B cell (primary cell): ENCODE measurements around the gene C1orf116. TPM values are rescaled to one million over a fixed set of nuclear protein-coding genes. Genes with fewer than 3 reads are reported as not detected.

Source experiments
- ATAC-seq: fragments of 200-7000 bp; cut with Tn5 transposase; one replicate; pipeline ENCODE4 v1.10.0; 2021; ENCODE audit warnings: low read depth, mild to moderate bottlenecking, moderate number of reproducible peaks, moderate library complexity
- CTCF ChIA-PET: fragments of 350-600 bp; sonication (Branson Sonifier 250); formaldehyde crosslinking; loops from one replicate; lab custom pipeline; 2021; ENCODE audit warnings: antibody characterized with exemption, inconsistent platforms; lab: Charles Lee
- POLR2A ChIA-PET: fragments of 350-600 bp; sonication (Branson Sonifier 250); formaldehyde crosslinking; loops from one replicate; lab custom pipeline; 2021; ENCODE audit warnings: antibody characterized with exemption; lab: Charles Lee
- DNase-seq: peaks from one replicate; pipeline ENCODE4 v3.0.0; 2013
- H2AFZ ChIP-seq: 2 replicates; pipeline ENCODE4 v1.6.1; 2012; ENCODE audit warnings: mild to moderate bottlenecking, low read depth, low read length; ENCODE audit not compliant: insufficient read depth, poor library complexity, severe bottlenecking
- H3K27ac ChIP-seq, 2 donors: 1 replicate in 1 of 2; 2 replicates in 1 of 2; pipeline ENCODE4 v1.5.1; 2012 to 2013; ENCODE audit warnings: low read length in 2 of 2, mild to moderate bottlenecking in 2 of 2, moderate library complexity in 1 of 2
- H3K27me3 ChIP-seq, 4 experiments: fragments of 200-600 bp in 1 of 4; sonication (generic) in 1 of 4; replicated peaks in 1 of 4; 1 replicate in 2 of 4; 2 replicates in 2 of 4; pipeline versions ENCODE4 v1.6.1 to v1.7.0; 2013 to 2016; ENCODE audit warnings: low read length in 3 of 4, mild to moderate bottlenecking in 2 of 4, mixed read lengths in 1 of 4, moderate library complexity in 1 of 4; ENCODE audit not compliant: insufficient read depth in 4 of 4, control insufficient read depth in 3 of 4; ENCODE audit errors: control extremely low read depth in 1 of 4
- H3K36me3 ChIP-seq, 2 experiments: replicated peaks in 1 of 2; 1 replicate in 1 of 2; 2 replicates in 1 of 2; pipeline versions ENCODE4 v1.6.1 to v1.7.1; 2013; ENCODE audit warnings: low read length in 1 of 2; ENCODE audit not compliant: insufficient read depth in 2 of 2, control insufficient read depth in 1 of 2; ENCODE audit errors: control extremely low read depth in 1 of 2, extremely low read depth in 1 of 2
- H3K4me1 ChIP-seq, 2 donors: fragments of 200-600 bp in 1 of 2; sonication (generic) in 1 of 2; 1 replicate in 1 of 2; 2 replicates in 1 of 2; pipeline versions ENCODE4 v1.5.1 to v1.6.1; 2013 to 2017; ENCODE audit warnings: low read length in 2 of 2; ENCODE audit not compliant: control insufficient read depth in 2 of 2, insufficient read depth in 2 of 2
- H3K4me2 ChIP-seq: replicated peaks from 2 replicates; pipeline ENCODE3; 2012; ENCODE audit warnings: mild to moderate bottlenecking, low read depth, low read length; ENCODE audit not compliant: poor library complexity, severe bottlenecking
- H3K4me3 ChIP-seq, 5 experiments: fragments of 200-600 bp in 1 of 5; sonication (generic) in 1 of 5; 1 replicate in 3 of 5; 2 replicates in 2 of 5; pipeline versions ENCODE4 v1.5.1 to v1.7.0; 2011 to 2016; ENCODE audit warnings: low read length in 4 of 5, mild to moderate bottlenecking in 4 of 5, low read depth in 2 of 5, control low read depth in 1 of 5, moderate library complexity in 1 of 5; ENCODE audit not compliant: insufficient read depth in 1 of 5; ENCODE audit errors: control extremely low read depth in 1 of 5, extremely low read depth in 1 of 5
- H3K79me2 ChIP-seq: fragments of 200-600 bp; sonication (generic); one replicate; pipeline ENCODE4 v1.6.0; 2016; ENCODE audit warnings: low read length; ENCODE audit not compliant: control insufficient read depth, insufficient read depth
- H3K9ac ChIP-seq: fragments of 200-600 bp; sonication (generic); 2 replicates; pipeline ENCODE4 v1.6.1; 2017; ENCODE audit warnings: mild to moderate bottlenecking, low read length, moderate library complexity
- H3K9me3 ChIP-seq, 3 donors: one replicate each; pipeline versions ENCODE4 v1.6.1 to v1.7.1; 2013; ENCODE audit warnings: low read length in 2 of 3; ENCODE audit not compliant: control insufficient read depth in 2 of 3, insufficient read depth in 1 of 3; ENCODE audit errors: control extremely low read depth in 1 of 3
- H4K20me1 ChIP-seq: 2 replicates; pipeline ENCODE4 v1.6.0; 2012; ENCODE audit warnings: mild to moderate bottlenecking, low read length; ENCODE audit not compliant: insufficient read depth, control insufficient read depth, poor library complexity, severe bottlenecking
- H3K27ac Mint-ChIP-seq: one replicate; pipeline ENCODE4 v1.8.0; 2021; ENCODE audit warnings: mixed read lengths
- H3K27me3 Mint-ChIP-seq: one replicate; pipeline ENCODE4 v1.8.0; 2021; ENCODE audit warnings: mixed read lengths
- H3K4me1 Mint-ChIP-seq: one replicate; pipeline ENCODE4 v1.8.0; 2021; ENCODE audit warnings: mixed read lengths
- H3K4me3 Mint-ChIP-seq: one replicate; pipeline ENCODE4 v1.8.0; 2021; ENCODE audit warnings: mixed read lengths
- H3K9me3 Mint-ChIP-seq: one replicate; pipeline ENCODE4 v1.8.0; 2022; ENCODE audit warnings: mixed read lengths; ENCODE audit not compliant: insufficient read depth
- EZH2 ChIP-seq: IDR thresholded peaks from 2 replicates; pipeline ENCODE4 v1.6.1; 2012; ENCODE audit warnings: borderline replicate concordance, low read depth, mild to moderate bottlenecking, moderate library complexity, low read length; ENCODE audit not compliant: insufficient read depth, poor library complexity, severe bottlenecking
- WGBS: methylation state at CpG from one replicate; pipeline ENCODE4 v1.1.5; 2013; ENCODE audit warnings: missing lambda C conversion rate; ENCODE audit not compliant: insufficient coverage; 5-methylcytosine and 5-hydroxymethylcytosine counted together
- intact Hi-C: fragments of 100-400 bp; cut with micrococcal nuclease; formaldehyde crosslinking; loops from one replicate; pipeline ENCODE4 v1.10.0; 2022
- polyA plus RNA-seq: library from polyadenylated mRNA; depleted of rRNA; stranded (reverse); fragments of >200 nt; gene quantifications from 2 replicates; pipeline ENCODE4 v1.2.3, GENCODE V29; 2012
- total RNA-seq, 2 donors: library from RNA; stranded (reverse); fragments of 120-200 nt in 1 of 2; gene quantifications; 1 replicate in 1 of 2; 2 replicates in 1 of 2; pipeline versions ENCODE4 v1.2.3 to v1.2.4, GENCODE V29; 2013 to 2022
- TF ChIP-seq, protein P1 (sequence below): fragments of 200-600 bp; IDR thresholded peaks from one replicate; pipeline ENCODE4 v1.8.0; 2022; ENCODE audit warnings: antibody characterized with exemption, mild to moderate bottlenecking

Gene C1orf116
- total and polyA plus RNA-seq, 2 donors (not counting 1 experiment from before 2014, with no cell fraction given) = 0.09 TPM; not detected in 1

DNA sequence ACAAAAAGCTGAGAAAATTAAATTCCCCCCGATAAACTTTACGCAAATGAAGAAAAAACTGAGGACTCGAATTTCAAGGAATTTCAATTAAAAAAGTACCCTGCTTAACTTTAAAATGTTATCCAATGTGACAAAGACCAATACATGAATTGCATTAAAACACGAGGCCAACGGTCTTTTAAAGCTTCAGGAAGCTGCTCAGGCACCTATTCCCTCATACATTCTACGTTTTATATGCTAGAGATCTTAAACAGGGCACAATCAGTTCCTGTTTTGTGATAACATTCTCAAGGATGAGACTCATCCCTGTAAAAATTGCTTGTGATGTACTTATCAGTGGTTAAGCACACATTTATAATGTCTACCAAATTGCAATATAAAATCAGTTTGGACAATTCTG is 15.5 kb upstream of the C1orf116 start:
- Histone ChIP-seq H3K4me1 (peaks cover 16 to 20% of the 10 kb centered on the region in 2 donors), H3K9ac (no peak overlapping the region), H4K20me1 (peaks cover 6% of the 10 kb centered on the region), H2AFZ (no peak overlapping the region), H3K36me3 (peaks cover 10 to 22% of the 10 kb centered on the region in 2 experiments), H3K27me3 (no peaks in the 10 kb centered on the region), H3K9me3 (no peaks in the 10 kb centered on the region), H3K79me2 (peaks cover 59% of the 10 kb centered on the region), H3K27ac (no peak overlapping the region), H3K4me2 (no peak overlapping the region), H3K4me3 (no peak overlapping the region)
- no peak for TF ChIP-seq EZH2
- TF ChIP-seq, protein P1, sequence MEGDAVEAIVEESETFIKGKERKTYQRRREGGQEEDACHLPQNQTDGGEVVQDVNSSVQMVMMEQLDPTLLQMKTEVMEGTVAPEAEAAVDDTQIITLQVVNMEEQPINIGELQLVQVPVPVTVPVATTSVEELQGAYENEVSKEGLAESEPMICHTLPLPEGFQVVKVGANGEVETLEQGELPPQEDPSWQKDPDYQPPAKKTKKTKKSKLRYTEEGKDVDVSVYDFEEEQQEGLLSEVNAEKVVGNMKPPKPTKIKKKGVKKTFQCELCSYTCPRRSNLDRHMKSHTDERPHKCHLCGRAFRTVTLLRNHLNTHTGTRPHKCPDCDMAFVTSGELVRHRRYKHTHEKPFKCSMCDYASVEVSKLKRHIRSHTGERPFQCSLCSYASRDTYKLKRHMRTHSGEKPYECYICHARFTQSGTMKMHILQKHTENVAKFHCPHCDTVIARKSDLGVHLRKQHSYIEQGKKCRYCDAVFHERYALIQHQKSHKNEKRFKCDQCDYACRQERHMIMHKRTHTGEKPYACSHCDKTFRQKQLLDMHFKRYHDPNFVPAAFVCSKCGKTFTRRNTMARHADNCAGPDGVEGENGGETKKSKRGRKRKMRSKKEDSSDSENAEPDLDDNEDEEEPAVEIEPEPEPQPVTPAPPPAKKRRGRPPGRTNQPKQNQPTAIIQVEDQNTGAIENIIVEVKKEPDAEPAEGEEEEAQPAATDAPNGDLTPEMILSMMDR = no peak
- WGBS = 96% methylated on average over 4 of the region's 6 CpGs
- Mint-ChIP-seq H3K27me3 (no peaks in the 10 kb centered on the region), H3K4me3 (no peak overlapping the region), H3K9me3 (no peaks in the 10 kb centered on the region), H3K27ac (no peak overlapping the region), H3K4me1 (peaks cover 50% of the 10 kb centered on the region)
- no peak for DNase-seq
- ATAC-seq = no peak
- intact Hi-C loops = no loop called here
- ChIA-PET CTCF (interaction anchor here (0.7 to 4.9 kb wide), 10 partner anchors 12 to 452 kb away, joined by 3 to 76 read pairs (median 6); partner anchors contain the start of genes C1orf116 and DYRK3), POLR2A (no interaction called here)

DNA sequence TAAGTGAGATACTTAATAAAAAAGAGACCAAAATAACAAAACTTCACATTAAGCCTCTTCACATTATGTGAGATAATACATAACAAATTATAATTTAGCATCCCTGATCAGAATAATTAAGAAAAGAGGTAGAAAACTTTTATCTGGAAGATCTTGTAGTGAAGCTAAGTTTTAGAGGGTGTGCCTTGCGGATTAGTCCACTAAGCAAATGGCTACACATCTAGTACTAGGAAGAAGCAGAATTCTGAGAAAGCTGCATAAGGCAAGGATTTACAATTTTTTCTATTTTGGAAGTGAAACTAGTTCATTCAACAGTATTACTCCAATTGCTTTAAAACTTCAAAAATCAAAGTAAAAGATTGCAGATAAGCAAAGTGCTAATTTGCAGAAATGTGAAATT is 14.9 kb upstream of the C1orf116 start:
- H3K36me3 ChIP-seq = peaks cover 10 to 22% of the 10 kb centered on the region in 2 experiments
- DNase-seq = no peak
- peaks cover 6% of the 10 kb centered on the region for H4K20me1 ChIP-seq
- TF ChIP-seq, protein P1 = no peak
- TF ChIP-seq EZH2 = no peak
- H3K79me2 ChIP-seq = peaks cover 58% of the 10 kb centered on the region
- no peaks in the 10 kb centered on the region for H3K9me3 Mint-ChIP-seq
- ChIA-PET POLR2A (no interaction called here), CTCF (interaction anchor here (0.7 to 4.9 kb wide), 9 partner anchors 12 to 452 kb away, joined by 3 to 76 read pairs (median 7); partner anchors contain the start of genes C1orf116 and DYRK3)
- no peaks in the 10 kb centered on the region for H3K9me3 ChIP-seq
- H3K4me2 ChIP-seq = no peak overlapping the region
- H3K27me3 Mint-ChIP-seq = no peaks in the 10 kb centered on the region
- intact Hi-C loops = no loop called here
- no peak overlapping the region for H3K27ac Mint-ChIP-seq
- peaks cover 14 to 19% of the 10 kb centered on the region in 2 donors for H3K4me1 ChIP-seq
- H2AFZ ChIP-seq = no peak overlapping the region
- H3K9ac ChIP-seq = no peak overlapping the region
- peaks cover 45% of the 10 kb centered on the region for H3K4me1 Mint-ChIP-seq
- H3K4me3 ChIP-seq = no peak overlapping the region
- no peak overlapping the region for H3K27ac ChIP-seq
- H3K4me3 Mint-ChIP-seq = no peak overlapping the region
- no peaks in the 10 kb centered on the region for H3K27me3 ChIP-seq
- ATAC-seq = no peak
- no CpG with 5 or more reads among the region's 1 CpG for WGBS
